SK-N-MC (cell line): Measurements from ENCODE around the gene CD48.

Source experiments
- DNase-seq: peaks from one replicate; pipeline ENCODE4 v3.0.0-alpha.2; 2011; ENCODE audit warnings: low read depth, low spot score
- H3K27ac ChIP-seq: fragments of 200-600 bp; sonication (generic); 2 replicates; pipeline ENCODE4 v1.5.1; 2016; ENCODE audit warnings: mixed run types
- H3K36me3 ChIP-seq: fragments of 200-600 bp; sonication (generic); 2 replicates; pipeline ENCODE4 v1.6.1; 2017; ENCODE audit warnings: antibody characterized with exemption, low read length, mixed read lengths; ENCODE audit not compliant: insufficient read depth
- H3K4me3 ChIP-seq: fragments of 200-600 bp; sonication (generic); 2 replicates; pipeline ENCODE4 v1.5.1; 2016
- H3K9ac ChIP-seq: fragments of 200-600 bp; sonication (generic); 2 replicates; pipeline ENCODE4 v1.8.0; 2017; ENCODE audit warnings: mixed run types, mixed read lengths; ENCODE audit not compliant: insufficient read length
- H3K9me3 ChIP-seq: fragments of 200-600 bp; sonication (generic); 2 replicates; pipeline ENCODE4 v1.6.1; 2017; ENCODE audit warnings: low read depth, mild to moderate bottlenecking, antibody characterized with exemption, low read length, moderate library complexity, mixed read lengths
- EZH2 ChIP-seq: fragments of 200-600 bp; sonication (generic); IDR thresholded peaks from one replicate; pipeline ENCODE4 v1.6.1; 2017; ENCODE audit warnings: antibody characterized with exemption
- FOXP2 ChIP-seq: optimal IDR thresholded peaks from 2 replicates; pipeline ENCODE3; 2011; ENCODE audit warnings: mild to moderate bottlenecking, moderate library complexity; ENCODE audit not compliant: insufficient read depth; ENCODE audit errors: extremely low read length, control extremely low read depth
- POLR2AphosphoS5 ChIP-seq: IDR thresholded peaks from 2 replicates; pipeline ENCODE4 v1.6.1; 2012; ENCODE audit warnings: mild to moderate bottlenecking, low read depth, low read length, borderline replicate concordance

Gene CD48

DNA sequence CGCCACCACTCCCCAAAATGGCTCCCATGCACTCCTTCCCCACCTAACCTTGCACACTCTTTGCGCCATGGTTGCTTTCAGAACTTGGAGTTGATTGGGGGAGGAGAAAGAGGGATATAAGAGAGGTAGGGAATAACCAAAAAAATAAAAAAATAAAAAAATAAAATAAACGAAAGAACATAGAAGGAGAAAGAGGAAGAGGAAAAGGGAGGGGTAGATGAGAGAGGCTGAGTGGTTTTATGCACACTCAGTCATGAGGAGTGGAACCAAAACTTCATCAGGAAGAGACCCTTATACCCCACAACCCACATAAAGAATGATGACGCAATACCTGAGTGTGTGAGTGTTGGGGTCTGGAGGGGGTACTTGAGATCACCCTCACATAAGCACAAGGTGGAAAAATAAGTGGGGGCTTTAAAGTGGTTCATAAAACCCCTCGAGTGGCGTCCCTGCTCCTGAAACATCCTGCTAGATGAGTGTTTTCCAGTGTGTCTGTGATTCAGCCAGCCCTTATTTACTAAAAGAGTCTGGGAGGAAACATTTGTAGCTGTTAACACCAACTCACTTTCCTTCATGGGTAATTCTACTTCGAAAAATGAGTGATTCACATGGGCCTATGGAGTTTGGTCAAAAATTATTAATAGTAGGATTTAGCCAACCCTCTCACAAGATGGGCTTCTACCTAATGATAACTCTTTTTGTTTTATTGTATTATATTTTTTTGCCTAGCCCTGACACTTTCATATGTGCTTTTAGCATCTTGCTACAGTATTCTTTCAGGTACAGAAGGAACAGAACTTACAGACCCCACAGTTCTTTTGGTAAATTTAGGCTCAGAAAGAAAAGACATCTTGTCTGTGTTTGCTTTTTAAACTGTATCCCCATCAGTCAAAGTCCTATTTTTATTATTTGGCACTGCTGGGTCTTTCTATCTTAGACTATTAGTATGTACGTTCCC lies 70.0 kb downstream of the CD48 start:
- no peaks in the 10 kb centered on the region for H3K9me3 ChIP-seq
- TF ChIP-seq FOXP2, result no peak
- no peak for TF ChIP-seq EZH2
- no peak for TF ChIP-seq POLR2AphosphoS5
- no peaks in the 10 kb centered on the region for H3K36me3 ChIP-seq
- no peak overlapping the region for H3K4me3 ChIP-seq
- no peak overlapping the region for H3K9ac ChIP-seq
- DNase-seq, result no peak
- no peak overlapping the region for H3K27ac ChIP-seq

DNA sequence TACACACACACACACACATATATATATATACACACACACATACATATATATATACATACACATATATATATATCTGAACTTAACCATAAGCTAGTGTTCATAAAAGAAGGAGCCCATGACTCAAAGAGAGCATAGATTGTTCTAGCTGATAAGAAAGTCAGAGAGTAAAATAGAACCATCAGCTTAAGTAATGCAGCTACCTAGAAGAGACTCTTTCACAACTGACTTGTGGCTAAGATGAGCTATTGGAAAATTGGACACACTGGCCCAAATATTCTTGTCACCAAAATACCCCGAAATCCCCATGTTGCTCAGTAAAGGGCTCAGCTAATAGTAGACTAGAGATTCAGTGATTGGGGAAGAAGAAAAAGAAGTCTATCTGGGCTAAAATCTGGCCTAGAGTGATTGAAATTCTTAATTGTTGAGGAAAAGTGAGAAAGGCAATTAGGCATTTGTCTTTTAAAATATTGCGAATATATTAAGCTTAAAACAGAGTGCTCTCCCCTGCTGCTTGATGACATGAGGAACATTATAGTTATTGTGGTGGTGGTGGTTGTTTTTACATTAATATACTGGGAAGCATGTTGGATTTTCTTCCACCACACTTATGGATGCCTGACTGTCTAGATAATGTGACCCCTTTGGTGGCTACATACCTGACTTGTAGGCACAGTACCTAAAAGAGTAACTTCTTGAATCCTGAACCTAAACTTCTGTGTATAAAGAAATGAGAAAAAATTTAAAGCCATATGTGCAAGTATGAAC lies 71.1 kb downstream of the CD48 start:
- no peak for TF ChIP-seq EZH2
- no peak for TF ChIP-seq POLR2AphosphoS5
- H3K27ac ChIP-seq, result no peak overlapping the region
- H3K9me3 ChIP-seq, result no peaks in the 10 kb centered on the region
- H3K36me3 ChIP-seq, result no peaks in the 10 kb centered on the region
- no peak overlapping the region for H3K4me3 ChIP-seq
- no peak overlapping the region for H3K9ac ChIP-seq
- no peak for DNase-seq

DNA sequence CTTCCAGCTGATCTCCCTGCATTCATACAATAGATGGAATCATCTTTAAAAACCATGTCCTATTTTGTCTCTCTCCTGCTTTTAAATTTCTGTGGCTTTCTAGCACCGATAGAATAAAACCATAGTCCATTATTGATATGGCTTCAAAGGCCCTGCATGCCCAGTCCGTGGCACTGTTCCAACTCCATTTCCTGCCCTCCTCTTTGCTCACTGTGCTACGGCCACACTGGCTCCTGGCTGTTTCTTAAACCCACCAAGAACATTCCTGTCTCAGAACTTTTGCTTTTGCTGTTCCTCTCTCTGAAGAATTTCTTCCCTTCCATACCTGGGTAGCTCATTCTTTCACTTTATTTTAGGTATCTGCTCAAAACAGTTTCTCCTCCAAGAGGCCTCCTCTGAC lies 72.0 kb downstream of the CD48 start:
- no peak for TF ChIP-seq EZH2
- no peak for TF ChIP-seq FOXP2
- TF ChIP-seq POLR2AphosphoS5, result no peak
- no peak overlapping the region for H3K9ac ChIP-seq
- no peaks in the 10 kb centered on the region for H3K9me3 ChIP-seq
- H3K4me3 ChIP-seq, result no peak overlapping the region
- H3K36me3 ChIP-seq, result no peaks in the 10 kb centered on the region
- no peak overlapping the region for H3K27ac ChIP-seq
- DNase-seq, result no peak

DNA sequence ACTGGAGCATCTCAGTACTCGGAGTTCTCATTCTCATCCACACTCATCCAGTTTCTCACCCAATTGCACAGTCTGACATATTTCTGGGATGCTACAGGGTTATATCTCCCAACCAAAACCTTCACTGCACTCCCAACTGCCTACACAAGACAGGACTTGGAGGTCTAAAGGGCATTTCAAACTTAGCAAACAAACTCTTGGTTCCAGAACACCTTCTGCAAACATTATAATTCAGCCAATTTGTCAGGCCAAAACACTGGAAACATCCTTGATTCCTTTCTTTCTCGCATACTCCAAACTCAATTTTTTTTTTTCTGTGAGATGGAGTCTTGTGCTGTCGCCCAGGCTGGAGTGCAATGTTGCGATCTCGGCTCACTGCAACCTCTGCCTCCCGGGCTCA lies 72.7 kb downstream of the CD48 start:
- no peaks in the 10 kb centered on the region for H3K9me3 ChIP-seq
- no peak overlapping the region for H3K27ac ChIP-seq
- H3K4me3 ChIP-seq, result no peak overlapping the region
- no peaks in the 10 kb centered on the region for H3K36me3 ChIP-seq
- H3K9ac ChIP-seq, result no peak overlapping the region
- TF ChIP-seq POLR2AphosphoS5, result no peak
- TF ChIP-seq EZH2, result no peak
- no peak for TF ChIP-seq FOXP2
- DNase-seq, result no peak

DNA sequence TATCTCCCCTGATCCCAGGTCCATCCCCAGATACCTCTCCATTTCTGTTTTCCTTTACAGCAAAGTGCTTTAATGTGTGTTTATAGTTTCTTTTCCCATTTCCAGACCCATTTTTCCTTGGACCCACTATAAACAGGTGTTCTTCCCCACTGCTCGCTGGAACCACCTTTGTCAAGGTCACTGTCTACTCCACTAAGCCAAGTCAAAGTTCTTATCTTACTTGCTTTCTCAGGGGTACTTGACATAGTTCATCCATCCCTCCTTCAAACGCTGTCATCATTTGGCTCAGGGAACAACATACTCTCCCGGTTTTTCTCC lies 73.1 kb downstream of the CD48 start:
- TF ChIP-seq FOXP2 (no peak), POLR2AphosphoS5 (no peak), EZH2 (no peak)
- no peak overlapping the region for H3K9ac ChIP-seq
- no peaks in the 10 kb centered on the region for H3K36me3 ChIP-seq
- H3K27ac ChIP-seq, result no peak overlapping the region
- no peak overlapping the region for H3K4me3 ChIP-seq
- no peak for DNase-seq
- H3K9me3 ChIP-seq, result no peaks in the 10 kb centered on the region

DNA sequence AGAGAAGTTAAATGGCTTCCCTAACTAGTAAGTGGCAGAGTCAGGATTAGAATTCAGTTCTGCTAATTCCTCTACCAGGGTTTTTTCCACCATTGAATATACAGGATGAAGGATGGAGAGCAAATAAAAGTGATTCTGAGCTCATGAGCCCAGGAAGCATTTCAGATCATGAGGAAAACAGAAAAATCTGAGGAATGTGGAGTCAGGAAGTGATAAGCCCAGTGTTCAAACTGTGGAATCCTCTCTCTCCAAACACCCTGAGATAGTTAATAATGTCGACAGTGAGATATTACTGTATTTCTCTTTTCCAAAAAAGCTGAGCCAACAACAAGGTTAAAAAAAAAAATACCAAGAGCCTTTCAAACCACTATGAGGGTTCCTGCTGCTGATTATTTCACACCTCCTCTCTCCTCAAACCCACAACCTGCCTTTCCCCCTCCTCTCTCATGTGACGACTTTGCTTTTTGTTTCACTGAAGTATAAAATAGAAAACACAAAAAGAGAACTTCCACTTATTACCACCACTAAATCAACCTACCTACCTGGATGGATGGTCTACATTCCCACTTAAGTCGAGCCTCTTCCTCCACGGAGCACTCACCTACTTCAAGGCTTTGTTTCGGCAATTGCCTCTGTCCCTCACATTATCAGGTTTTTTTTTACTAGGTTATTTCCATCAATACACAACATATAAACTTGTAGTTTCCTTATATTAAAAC lies 73.6 kb downstream of the CD48 start:
- no peaks in the 10 kb centered on the region for H3K9me3 ChIP-seq
- no peak overlapping the region for H3K9ac ChIP-seq
- H3K36me3 ChIP-seq, result no peaks in the 10 kb centered on the region
- DNase-seq, result no peak
- no peak overlapping the region for H3K27ac ChIP-seq
- TF ChIP-seq FOXP2, result no peak
- TF ChIP-seq POLR2AphosphoS5, result no peak
- no peak for TF ChIP-seq EZH2
- no peak overlapping the region for H3K4me3 ChIP-seq

DNA sequence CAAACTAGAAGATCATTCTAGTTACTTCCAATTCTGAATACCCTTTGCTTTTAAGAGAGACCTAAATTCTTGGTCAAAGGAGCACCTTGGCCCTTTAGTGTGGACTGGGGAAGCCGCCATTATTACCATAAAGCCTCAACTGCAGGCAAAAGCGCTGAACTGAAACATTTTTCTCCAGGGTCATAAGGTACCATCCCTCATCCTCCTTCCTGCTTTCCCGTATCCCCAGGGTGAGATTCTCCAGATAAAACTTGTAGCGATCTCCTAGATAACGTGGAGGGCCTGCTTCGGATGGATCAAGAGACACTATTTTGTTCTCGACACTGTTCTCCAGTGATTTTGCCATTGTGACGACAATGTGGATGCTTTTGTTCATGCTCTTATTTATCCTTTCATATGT lies 74.6 kb downstream of the CD48 start:
- Histone ChIP-seq H3K36me3 (no peaks in the 10 kb centered on the region), H3K9ac (no peak overlapping the region), H3K9me3 (no peaks in the 10 kb centered on the region), H3K4me3 (no peak overlapping the region), H3K27ac (no peak overlapping the region)
- TF ChIP-seq FOXP2, result no peak
- TF ChIP-seq EZH2, result no peak
- TF ChIP-seq POLR2AphosphoS5, result no peak
- DNase-seq, result no peak

DNA sequence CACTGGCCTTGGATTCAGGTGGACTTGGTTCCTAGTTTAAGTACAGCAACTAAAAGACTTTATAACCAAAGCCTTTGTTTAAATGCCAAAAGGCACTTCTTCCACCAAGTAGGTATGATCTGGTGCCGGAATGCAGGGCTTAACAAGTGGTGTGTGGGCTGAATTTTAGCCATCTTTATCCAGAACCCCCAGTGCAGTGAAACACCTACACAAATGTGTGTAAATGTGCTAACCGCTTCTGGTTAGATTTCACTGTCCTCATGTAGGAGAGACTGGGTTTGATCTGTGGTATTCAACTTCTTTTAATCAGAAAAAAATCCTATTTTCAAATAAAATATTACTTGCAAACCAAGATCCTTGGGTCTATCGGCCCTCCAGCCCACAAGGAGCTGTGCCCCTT lies 75.1 kb downstream of the CD48 start:
- no peak for DNase-seq
- H3K36me3 ChIP-seq, result no peaks in the 10 kb centered on the region
- no peak overlapping the region for H3K27ac ChIP-seq
- no peak overlapping the region for H3K4me3 ChIP-seq
- TF ChIP-seq POLR2AphosphoS5 (no peak), EZH2 (no peak), FOXP2 (no peak)
- H3K9ac ChIP-seq, result no peak overlapping the region
- H3K9me3 ChIP-seq, result no peaks in the 10 kb centered on the region
